Subcutaneous abdominal adipose tissue (tissue), 5 donors: Measurements from ENCODE around the gene PYCR2.

Experiments
- H3K27ac ChIP-seq: one replicate; pipeline ENCODE4 v1.7.0; 2013; ENCODE audit warnings: low read depth, mild to moderate bottlenecking, inconsistent platforms, low read length, moderate library complexity
- H3K27me3 ChIP-seq, 5 donors: one replicate each; pipeline ENCODE4 v1.7.0; 2013; ENCODE audit warnings: low read length in 5 of 5, inconsistent platforms in 1 of 5; ENCODE audit not compliant: control insufficient read depth in 5 of 5, insufficient read depth in 4 of 5
- H3K36me3 ChIP-seq, 5 donors: one replicate each; pipeline ENCODE4 v1.7.0; 2013; ENCODE audit warnings: low read length in 5 of 5; ENCODE audit not compliant: control insufficient read depth in 5 of 5, insufficient read depth in 5 of 5
- H3K4me1 ChIP-seq, 5 donors: one replicate each; pipeline ENCODE4 v1.7.0; 2013; ENCODE audit warnings: low read length in 5 of 5, mild to moderate bottlenecking in 3 of 5, moderate library complexity in 1 of 5; ENCODE audit not compliant: control insufficient read depth in 5 of 5, insufficient read depth in 5 of 5
- H3K4me3 ChIP-seq, 5 donors: one replicate each; pipeline ENCODE4 v1.7.0; 2013; ENCODE audit warnings: low read length in 5 of 5, low read depth in 1 of 5
- H3K9ac ChIP-seq, 5 donors: one replicate each; pipeline ENCODE4 v1.7.0; 2013; ENCODE audit warnings: low read length in 5 of 5, mild to moderate bottlenecking in 4 of 5, moderate library complexity in 3 of 5
- H3K9me3 ChIP-seq, 5 donors: one replicate each; pipeline ENCODE4 v1.7.0; 2013; ENCODE audit warnings: low read length in 5 of 5; ENCODE audit not compliant: control insufficient read depth in 5 of 5
- donor health status: healthy.
- donor health status: healthy.
- donor health status: healthy.
- donor health status: healthy.
- donor health status: healthy.

Gene PYCR2

DNA sequence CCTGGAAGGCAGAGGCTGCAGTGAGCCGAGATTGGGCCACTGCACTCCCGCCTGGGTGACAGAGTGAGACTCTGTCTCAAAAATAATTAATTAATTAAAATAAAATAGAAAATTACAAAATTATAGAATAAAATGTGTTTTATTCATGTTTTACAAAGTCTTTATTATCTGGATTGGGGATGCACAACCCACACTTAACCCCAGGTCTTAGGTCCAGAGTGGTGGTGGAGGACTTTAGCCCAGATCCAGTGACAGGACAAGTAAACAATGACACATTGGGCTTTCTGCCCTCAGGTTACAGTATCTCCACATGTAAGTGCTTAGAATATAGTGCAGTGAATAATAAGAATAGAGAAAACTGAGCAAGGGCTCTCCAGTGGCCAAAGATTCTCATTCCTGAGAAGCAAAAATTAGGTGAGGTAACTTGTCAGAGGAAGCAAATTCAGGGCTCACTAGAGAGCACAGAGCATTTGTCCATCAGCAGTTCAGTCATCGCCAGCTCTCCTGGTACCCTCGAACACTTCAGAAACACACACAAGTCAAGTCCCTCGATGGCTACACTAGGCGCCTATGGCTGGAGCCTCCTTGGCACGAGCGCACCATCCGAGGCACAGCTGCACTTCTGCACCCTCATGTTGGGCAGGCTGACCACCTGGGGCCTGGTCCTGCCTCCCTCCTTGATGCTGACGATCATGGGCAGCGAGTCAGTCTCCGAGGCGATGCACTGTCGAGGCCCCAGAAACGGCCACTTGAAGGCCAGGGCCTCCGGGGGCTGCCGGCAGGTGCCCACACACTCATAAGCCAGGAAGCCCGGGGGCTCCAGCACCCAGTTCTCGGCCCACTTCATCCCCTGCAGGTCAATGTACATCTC is 37.7 kb downstream of the PYCR2 start:
- H3K27me3 ChIP-seq = no peaks in the 10 kb centered on the region
- H3K9me3 ChIP-seq = no peaks in the 10 kb centered on the region
- peaks cover 1 to 18% (median 11%) of the 10 kb centered on the region in 5 donors for H3K4me1 ChIP-seq
- no peaks in the 10 kb centered on the region for H3K36me3 ChIP-seq
- no peak overlapping the region for H3K4me3 ChIP-seq
- no peak overlapping the region for H3K27ac ChIP-seq
- H3K9ac ChIP-seq = no peak overlapping the region

GRCh38 chr1:225885336-225885735 is 38.7 kb downstream of the PYCR2 start:
- Histone ChIP-seq H3K4me1 (peaks cover 7 to 29% (median 22%) of the 10 kb centered on the region in 5 donors), H3K9me3 (no peaks in the 10 kb centered on the region), H3K36me3 (no peaks in the 10 kb centered on the region), H3K27ac (no peak overlapping the region), H3K27me3 (no peaks in the 10 kb centered on the region), H3K4me3 (no peak overlapping the region), H3K9ac (no peak overlapping the region)

- Histone ChIP-seq H3K4me1 (peaks cover 10 to 45% (median 38%) of the 10 kb centered on the region in 5 donors), H3K9me3 (no peaks in the 10 kb centered on the region), H3K27ac (no peak overlapping the region), H3K36me3 (no peaks in the 10 kb centered on the region), H3K27me3 (no peaks in the 10 kb centered on the region), H3K9ac (no peak overlapping the region), H3K4me3 (no peak overlapping the region)
Observed at GRCh38 chr1:225883616-225884265, 40.3 kb downstream of the PYCR2 start.

DNA sequence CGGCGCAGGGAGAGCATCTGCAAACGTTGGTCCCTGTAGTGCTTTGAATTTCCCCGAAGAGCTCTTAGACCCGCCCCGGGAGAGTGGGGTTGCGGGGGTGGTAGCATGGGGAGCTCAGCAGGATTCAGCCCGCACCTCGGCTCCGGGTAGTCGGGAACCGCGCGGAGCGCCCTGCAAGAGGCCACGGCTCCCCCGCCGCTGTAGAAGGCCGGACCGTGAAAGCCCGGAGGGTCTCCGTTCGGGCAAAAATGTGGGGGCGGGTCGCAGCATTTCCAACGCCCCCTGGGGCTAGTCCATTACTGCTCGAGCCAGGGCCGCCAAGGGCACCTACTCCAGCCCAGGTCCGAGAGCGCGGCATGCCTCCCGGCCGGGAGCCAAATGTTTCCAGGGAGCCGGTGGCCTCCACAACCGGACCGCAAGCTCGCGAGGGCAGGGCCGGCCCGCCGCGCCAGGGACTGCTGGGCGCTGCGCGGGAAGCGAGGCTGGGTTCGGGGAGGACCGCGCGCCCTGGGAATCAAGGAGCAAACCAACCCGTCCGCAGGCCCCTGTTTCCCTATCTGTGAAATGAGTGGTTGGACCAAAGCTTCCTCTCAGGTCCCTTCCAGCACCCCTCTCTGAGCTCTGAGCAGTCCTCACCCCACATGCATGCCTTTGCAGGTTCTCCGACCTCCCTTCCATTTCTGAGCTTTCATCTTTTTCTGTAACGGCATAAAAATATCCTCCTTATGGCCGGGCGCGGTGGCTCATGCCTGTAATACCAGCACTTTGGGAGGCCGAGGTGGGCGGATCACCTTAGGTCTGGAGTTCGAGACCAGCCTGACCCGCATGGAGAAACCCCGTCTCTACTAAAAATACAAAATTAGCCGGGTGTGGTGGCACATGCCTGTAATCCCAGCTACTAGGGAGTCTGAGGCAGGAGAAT is 41.1 kb downstream of the PYCR2 start:
- Histone ChIP-seq H3K36me3 (no peaks in the 10 kb centered on the region), H3K27me3 (no peaks in the 10 kb centered on the region), H3K9me3 (no peaks in the 10 kb centered on the region), H3K4me3 (peak overlapping the region; percentile 63 to 96 (median 93)), H3K27ac (peak overlapping the region; percentile 78), H3K9ac (peak overlapping the region; percentile 16 to 98 (median 91)), H3K4me1 (peaks cover 15 to 52% (median 46%) of the 10 kb centered on the region in 5 donors)

GRCh38 chr1:225881959-225882693 is 41.9 kb downstream of the PYCR2 start, which contains the start of gene TMEM63A:
Gene TMEM63A (minus strand): TSS chr1:225882380. CDS start chr1:225877580, 4,800 bp downstream.
- Histone ChIP-seq H3K36me3 (peaks cover 0 to 5% (median 3%) of the 10 kb centered on the region in 5 donors), H3K27ac (peak within 1 kb of the TSS; percentile 78), H3K4me1 (peaks cover 23 to 61% (median 54%) of the 10 kb centered on the region in 5 donors), H3K9me3 (no peaks in the 10 kb centered on the region), H3K27me3 (no peaks in the 10 kb centered on the region), H3K9ac (peak within 1 kb of the TSS; percentile 64 to 98 (median 91)), H3K4me3 (peak within 1 kb of the TSS; percentile 89 to 96 (median 93))

GRCh38 chr1:225881081-225881958 is 42.7 kb downstream of the PYCR2 start:
- Histone ChIP-seq H3K4me3 (peak overlapping the region; percentile 89 to 96 (median 93)), H3K9me3 (no peaks in the 10 kb centered on the region), H3K27me3 (no peaks in the 10 kb centered on the region), H3K4me1 (peaks cover 23 to 61% (median 55%) of the 10 kb centered on the region in 5 donors), H3K36me3 (peaks cover 0 to 11% (median 7%) of the 10 kb centered on the region in 5 donors), H3K9ac (peak overlapping the region; percentile 64 to 98 (median 91)), H3K27ac (peak overlapping the region; percentile 78)

DNA sequence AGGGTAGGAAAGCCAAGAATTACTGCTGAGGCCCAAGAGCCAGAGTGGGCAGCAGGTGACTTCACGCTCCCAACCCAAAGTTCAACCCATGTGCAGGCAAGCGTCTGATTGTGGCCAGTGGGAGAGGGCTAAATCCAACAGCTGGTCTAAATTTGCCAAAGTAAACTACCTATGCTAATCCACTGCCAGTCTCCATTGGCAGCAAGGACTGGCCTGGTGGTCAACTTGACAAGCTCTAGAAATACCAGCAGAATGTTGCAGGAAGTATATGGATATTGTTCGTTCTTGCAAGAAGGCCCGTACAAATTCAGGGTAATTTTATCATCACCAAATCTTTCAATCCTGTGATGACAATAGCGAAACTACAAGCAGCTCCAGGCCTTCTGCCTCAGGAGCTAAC is 43.4 kb downstream of the PYCR2 start:
- H3K4me1 ChIP-seq = peaks cover 23 to 61% (median 55%) of the 10 kb centered on the region in 5 donors
- H3K27ac ChIP-seq = peak overlapping the region; percentile 78
- peaks cover 0 to 15% (median 12%) of the 10 kb centered on the region in 5 donors for H3K36me3 ChIP-seq
- no peaks in the 10 kb centered on the region for H3K9me3 ChIP-seq
- H3K9ac ChIP-seq = peak overlapping the region; percentile 1 to 98 (median 64)
- peak overlapping the region; percentile 89 to 96 (median 93) for H3K4me3 ChIP-seq
- no peaks in the 10 kb centered on the region for H3K27me3 ChIP-seq

DNA sequence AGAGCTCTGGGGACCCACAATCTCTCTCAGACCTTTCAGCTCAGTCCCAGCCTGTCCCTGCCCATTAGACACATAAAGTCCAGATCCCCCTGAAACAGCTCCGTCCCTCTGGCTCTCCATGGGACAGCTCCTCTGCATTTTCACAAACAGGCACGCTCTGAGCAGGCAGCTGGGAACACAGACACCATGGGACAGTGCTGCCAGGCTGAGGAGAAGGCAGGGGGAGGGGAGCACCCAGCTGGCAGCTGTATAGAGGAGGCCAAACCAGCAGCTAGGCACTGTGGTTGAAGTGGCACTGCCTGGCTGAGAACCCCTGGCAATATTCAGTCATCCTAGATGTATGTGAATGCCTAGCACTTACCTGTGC is 43.8 kb downstream of the PYCR2 start:
- H3K27ac ChIP-seq = peak overlapping the region; percentile 57
- peaks cover 0 to 20% (median 16%) of the 10 kb centered on the region in 5 donors for H3K36me3 ChIP-seq
- H3K4me1 ChIP-seq = peaks cover 23 to 61% (median 55%) of the 10 kb centered on the region in 5 donors
- peak overlapping the region in 3 of 5 donors; percentile 89 to 96 (median 93) for H3K4me3 ChIP-seq
- H3K9ac ChIP-seq = peak overlapping the region in 3 of 5 donors; percentile 1 to 98 (median 29)
- H3K27me3 ChIP-seq = no peaks in the 10 kb centered on the region
- no peaks in the 10 kb centered on the region for H3K9me3 ChIP-seq
